ENCODE results near the gene ZNF865. TPM values are rescaled to one million over a fixed set of nuclear protein-coding genes. Genes with fewer than 3 reads are reported as not detected.

The ZNF865 gene
- total RNA-seq, 1 experiment from 2014 or later: 21.7 TPM

DNA sequence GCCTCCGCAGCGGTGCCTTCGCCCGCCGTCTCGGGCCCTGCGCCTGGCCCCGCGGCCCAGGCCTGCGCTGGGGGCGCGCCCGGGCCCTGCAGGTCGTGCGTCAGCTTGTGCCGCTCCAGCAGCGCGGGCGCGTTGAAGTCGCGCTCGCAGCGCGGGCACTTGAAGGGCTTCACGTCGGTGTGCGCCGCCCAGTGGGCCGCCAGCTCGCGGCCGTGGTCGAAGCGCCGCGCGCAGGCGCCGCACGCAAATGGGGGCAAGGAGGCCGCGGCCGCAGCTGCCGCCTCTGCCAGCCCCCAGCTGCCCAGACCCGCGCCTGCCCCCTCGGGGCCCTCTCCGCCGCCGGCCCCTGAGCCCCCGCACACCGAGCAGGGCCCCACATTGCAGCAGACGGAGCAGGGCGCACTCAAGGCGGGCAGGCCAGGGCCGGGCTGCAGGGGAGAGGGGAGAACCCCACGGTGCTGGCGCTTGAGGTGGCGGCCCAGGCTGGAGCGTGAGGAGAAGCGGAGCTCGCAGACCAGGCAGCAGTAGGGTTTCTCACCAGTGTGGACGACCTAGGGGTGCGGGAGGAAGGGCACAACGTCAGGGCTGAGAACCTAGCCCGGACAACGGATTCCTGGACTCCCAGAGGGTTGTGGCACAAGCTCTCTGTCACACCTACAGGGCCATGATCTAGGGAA, 12.2 kb upstream of the ZNF865 start:
- TF ChIP-seq, protein P1, sequence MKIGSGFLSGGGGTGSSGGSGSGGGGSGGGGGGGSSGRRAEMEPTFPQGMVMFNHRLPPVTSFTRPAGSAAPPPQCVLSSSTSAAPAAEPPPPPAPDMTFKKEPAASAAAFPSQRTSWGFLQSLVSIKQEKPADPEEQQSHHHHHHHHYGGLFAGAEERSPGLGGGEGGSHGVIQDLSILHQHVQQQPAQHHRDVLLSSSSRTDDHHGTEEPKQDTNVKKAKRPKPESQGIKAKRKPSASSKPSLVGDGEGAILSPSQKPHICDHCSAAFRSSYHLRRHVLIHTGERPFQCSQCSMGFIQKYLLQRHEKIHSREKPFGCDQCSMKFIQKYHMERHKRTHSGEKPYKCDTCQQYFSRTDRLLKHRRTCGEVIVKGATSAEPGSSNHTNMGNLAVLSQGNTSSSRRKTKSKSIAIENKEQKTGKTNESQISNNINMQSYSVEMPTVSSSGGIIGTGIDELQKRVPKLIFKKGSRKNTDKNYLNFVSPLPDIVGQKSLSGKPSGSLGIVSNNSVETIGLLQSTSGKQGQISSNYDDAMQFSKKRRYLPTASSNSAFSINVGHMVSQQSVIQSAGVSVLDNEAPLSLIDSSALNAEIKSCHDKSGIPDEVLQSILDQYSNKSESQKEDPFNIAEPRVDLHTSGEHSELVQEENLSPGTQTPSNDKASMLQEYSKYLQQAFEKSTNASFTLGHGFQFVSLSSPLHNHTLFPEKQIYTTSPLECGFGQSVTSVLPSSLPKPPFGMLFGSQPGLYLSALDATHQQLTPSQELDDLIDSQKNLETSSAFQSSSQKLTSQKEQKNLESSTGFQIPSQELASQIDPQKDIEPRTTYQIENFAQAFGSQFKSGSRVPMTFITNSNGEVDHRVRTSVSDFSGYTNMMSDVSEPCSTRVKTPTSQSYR (CRISPR knock-in tag; IDR thresholded peaks at IDR 0.05): no peak
- TF ChIP-seq, protein P2, sequence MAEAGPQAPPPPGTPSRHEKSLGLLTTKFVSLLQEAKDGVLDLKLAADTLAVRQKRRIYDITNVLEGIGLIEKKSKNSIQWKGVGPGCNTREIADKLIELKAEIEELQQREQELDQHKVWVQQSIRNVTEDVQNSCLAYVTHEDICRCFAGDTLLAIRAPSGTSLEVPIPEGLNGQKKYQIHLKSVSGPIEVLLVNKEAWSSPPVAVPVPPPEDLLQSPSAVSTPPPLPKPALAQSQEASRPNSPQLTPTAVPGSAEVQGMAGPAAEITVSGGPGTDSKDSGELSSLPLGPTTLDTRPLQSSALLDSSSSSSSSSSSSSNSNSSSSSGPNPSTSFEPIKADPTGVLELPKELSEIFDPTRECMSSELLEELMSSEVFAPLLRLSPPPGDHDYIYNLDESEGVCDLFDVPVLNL (CRISPR knock-in tag; IDR thresholded peaks at IDR 0.05; ENCODE audit: borderline replicate concordance, low read depth): no peak
- no peak for TF ChIP-seq SMAD3 (CRISPR knock-in tag; IDR thresholded peaks at IDR 0.05; ENCODE audit: borderline replicate concordance)
- TF ChIP-seq CDX4 (CRISPR knock-in tag; IDR thresholded peaks at IDR 0.05; ENCODE audit: borderline replicate concordance): no peak
- TF ChIP-seq, protein P3, sequence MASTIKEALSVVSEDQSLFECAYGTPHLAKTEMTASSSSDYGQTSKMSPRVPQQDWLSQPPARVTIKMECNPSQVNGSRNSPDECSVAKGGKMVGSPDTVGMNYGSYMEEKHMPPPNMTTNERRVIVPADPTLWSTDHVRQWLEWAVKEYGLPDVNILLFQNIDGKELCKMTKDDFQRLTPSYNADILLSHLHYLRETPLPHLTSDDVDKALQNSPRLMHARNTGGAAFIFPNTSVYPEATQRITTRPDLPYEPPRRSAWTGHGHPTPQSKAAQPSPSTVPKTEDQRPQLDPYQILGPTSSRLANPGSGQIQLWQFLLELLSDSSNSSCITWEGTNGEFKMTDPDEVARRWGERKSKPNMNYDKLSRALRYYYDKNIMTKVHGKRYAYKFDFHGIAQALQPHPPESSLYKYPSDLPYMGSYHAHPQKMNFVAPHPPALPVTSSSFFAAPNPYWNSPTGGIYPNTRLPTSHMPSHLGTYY (CRISPR knock-in tag; IDR thresholded peaks at IDR 0.05): no peak
- no peak for TF ChIP-seq TP53 (CRISPR knock-in tag; IDR thresholded peaks at IDR 0.05)
- TF ChIP-seq ZNF232 (CRISPR knock-in tag; IDR thresholded peaks at IDR 0.05): no peak
- no peak for TF ChIP-seq NR1H2 (CRISPR knock-in tag; IDR thresholded peaks at IDR 0.05)
- Mint-ChIP-seq H3K4me3 (no peak overlapping the region), H3K4me1 (peaks cover 25% of the 10 kb centered on the region), H3K9me3 (no peaks in the 10 kb centered on the region), H3K27ac (no peak overlapping the region; the same call in 1 of the 2 replicates), H3K27me3 (ENCODE audit: low read depth) (peaks cover 9% of the 10 kb centered on the region), H3K36me3 (peaks cover 23% of the 10 kb centered on the region)
- ATAC-seq (no peak; the same call in none of the 2 replicates), DNase-seq (ENCODE audit: low spot score) (no peak)
- ChIA-PET CTCF (interaction anchor here (0.9 to 2.6 kb wide), 4 partner anchors 13 to 126 kb away, joined by 3 to 12 read pairs (median 4); partner anchors contain the start of gene ZNF865), POLR2A (interaction anchor here (1.7 kb wide), 1 partner anchor 13 kb away, joined by 9 read pairs; the partner anchor contains the start of gene ZNF865)

DNA sequence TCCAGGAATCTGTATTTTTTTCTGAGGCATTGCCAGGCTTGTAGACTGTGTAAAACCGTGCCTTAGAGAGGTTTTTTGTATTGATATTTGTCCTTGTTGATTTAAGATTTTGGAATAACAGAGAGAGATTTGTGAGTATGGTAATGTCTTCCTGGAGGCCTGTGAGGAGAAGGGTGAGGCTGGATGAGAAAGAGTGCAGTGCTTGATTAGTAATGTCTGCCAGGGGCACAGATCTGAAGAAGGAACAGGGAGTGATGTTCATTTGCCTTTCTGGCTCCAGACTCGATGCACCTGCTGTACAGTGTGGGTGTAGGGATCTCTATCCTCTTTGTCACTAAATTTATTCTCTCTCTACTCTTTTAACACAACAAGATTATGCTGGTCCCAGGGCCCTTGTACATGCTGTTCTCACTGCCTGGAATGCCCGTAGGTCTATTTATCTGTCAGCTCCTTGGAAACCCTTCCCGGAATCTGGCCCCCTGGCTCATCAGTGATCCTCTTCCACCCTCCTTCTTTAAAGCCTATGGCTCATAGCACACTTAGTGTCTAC, 10.4 kb upstream of the ZNF865 start:
- Mint-ChIP-seq H3K27ac (peak overlapping the region; percentile 12; the same call in 1 of the 2 replicates), H3K27me3 (ENCODE audit: low read depth) (peaks cover 5% of the 10 kb centered on the region), H3K4me1 (peaks cover 25% of the 10 kb centered on the region), H3K36me3 (peaks cover 23% of the 10 kb centered on the region), H3K4me3 (no peak overlapping the region), H3K9me3 (no peaks in the 10 kb centered on the region)
- no peak for TF ChIP-seq SOX15 (CRISPR knock-in tag; IDR thresholded peaks at IDR 0.05)
- ChIA-PET CTCF (no interaction called here), POLR2A (no interaction called here)
- DNase-seq (ENCODE audit: low spot score) (no peak), ATAC-seq (no peak)

GRCh38 chr19:55596304-55596703, 9.1 kb upstream of the ZNF865 start:
- ATAC-seq (no peak), DNase-seq (ENCODE audit: low spot score) (no peak)
- peaks cover 21% of the 10 kb centered on the region for H3K4me1 Mint-ChIP-seq
- ChIA-PET POLR2A (interaction anchor here (0.6 kb wide), 1 partner anchor 1118 kb away, joined by 3 read pairs; no protein-coding TSS in a partner anchor), CTCF (interaction anchor here (2.3 kb wide), 1 partner anchor 10 kb away, joined by 13 read pairs; the partner anchor contains the start of gene ZNF865)
- no peaks in the 10 kb centered on the region for H3K9me3 Mint-ChIP-seq
- peaks cover 5% of the 10 kb centered on the region for H3K27me3 Mint-ChIP-seq (ENCODE audit: low read depth)
- peaks cover 23% of the 10 kb centered on the region for H3K36me3 Mint-ChIP-seq
- no peak overlapping the region for H3K4me3 Mint-ChIP-seq
- TF ChIP-seq ZNF671 (CRISPR knock-in tag; IDR thresholded peaks at IDR 0.05): no peak
- no peak overlapping the region for H3K27ac Mint-ChIP-seq

- no peak for DNase-seq (ENCODE audit: low spot score)
- no peak overlapping the region for H3K27ac Mint-ChIP-seq
- POLR2A ChIA-PET: interaction anchor here (0.6 kb wide), 1 partner anchor 50 kb away, joined by 3 read pairs; the partner anchor contains the start of gene CCDC106
- H3K9me3 Mint-ChIP-seq: no peaks in the 10 kb centered on the region
- peaks cover 23% of the 10 kb centered on the region for H3K36me3 Mint-ChIP-seq
- CTCF ChIA-PET: interaction anchor here (1.0 to 3.0 kb wide), 5 partner anchors 9 to 130 kb away, joined by 4 to 17 read pairs (median 13); partner anchors contain the start of gene ZNF865
- no peak overlapping the region for H3K4me3 Mint-ChIP-seq
- peaks cover 21% of the 10 kb centered on the region for H3K4me1 Mint-ChIP-seq
- H3K27me3 Mint-ChIP-seq (ENCODE audit: low read depth): no peaks in the 10 kb centered on the region; the same call in 1 of the 2 replicates
- no peak for ATAC-seq
- no peak for TF ChIP-seq STAT6 (CRISPR knock-in tag; conservative IDR thresholded peaks at IDR 0.05; ENCODE audit: low read depth)
- no peak for TF ChIP-seq FOXJ3 (CRISPR knock-in tag; IDR thresholded peaks at IDR 0.05; ENCODE audit: borderline replicate concordance)
- no peak for TF ChIP-seq JUN (CRISPR knock-in tag; IDR thresholded peaks at IDR 0.05)
- no peak for TF ChIP-seq GRHL2 (CRISPR knock-in tag; IDR thresholded peaks at IDR 0.05; ENCODE audit: insufficient replicate concordance, severe bottlenecking)
- TF ChIP-seq ELF4 (CRISPR knock-in tag; IDR thresholded peaks at IDR 0.05; ENCODE audit: low read depth): no peak
- no peak for TF ChIP-seq FOXK1 (CRISPR knock-in tag; IDR thresholded peaks at IDR 0.05)
Measured at GRCh38 chr19:55597501-55597921, 7.9 kb upstream of the ZNF865 start.
